ENCODE measurements around the gene GUCD1. TPM values are rescaled to one million over a fixed set of nuclear protein-coding genes. Genes with fewer than 3 reads are reported as not detected.

The GUCD1 gene
- total RNA-seq, 1 donor from 2014 or later, result 84.7 TPM

GRCh38 chr22:24587251-24587650 lies 32.3 kb upstream of the GUCD1 start:
- no peak overlapping the region for H3K4me3 Mint-ChIP-seq (ENCODE audit: unreplicated experiment)
- no peaks in the 10 kb centered on the region for H3K27me3 Mint-ChIP-seq (ENCODE audit: low read depth)
- no peak overlapping the region for H3K27ac Mint-ChIP-seq (ENCODE audit: unreplicated experiment)
- DNase-seq (ENCODE audit: low spot score), result no peak
- no peaks in the 10 kb centered on the region for H3K36me3 Mint-ChIP-seq (ENCODE audit: low read depth)
- H3K9me3 Mint-ChIP-seq (ENCODE audit: low read depth), result no peaks in the 10 kb centered on the region
- H3K4me1 Mint-ChIP-seq (ENCODE audit: low read depth), result peaks cover 22% of the 10 kb centered on the region
- no peak for TF ChIP-seq CTCF (IDR thresholded peaks at IDR 0.05)

DNA sequence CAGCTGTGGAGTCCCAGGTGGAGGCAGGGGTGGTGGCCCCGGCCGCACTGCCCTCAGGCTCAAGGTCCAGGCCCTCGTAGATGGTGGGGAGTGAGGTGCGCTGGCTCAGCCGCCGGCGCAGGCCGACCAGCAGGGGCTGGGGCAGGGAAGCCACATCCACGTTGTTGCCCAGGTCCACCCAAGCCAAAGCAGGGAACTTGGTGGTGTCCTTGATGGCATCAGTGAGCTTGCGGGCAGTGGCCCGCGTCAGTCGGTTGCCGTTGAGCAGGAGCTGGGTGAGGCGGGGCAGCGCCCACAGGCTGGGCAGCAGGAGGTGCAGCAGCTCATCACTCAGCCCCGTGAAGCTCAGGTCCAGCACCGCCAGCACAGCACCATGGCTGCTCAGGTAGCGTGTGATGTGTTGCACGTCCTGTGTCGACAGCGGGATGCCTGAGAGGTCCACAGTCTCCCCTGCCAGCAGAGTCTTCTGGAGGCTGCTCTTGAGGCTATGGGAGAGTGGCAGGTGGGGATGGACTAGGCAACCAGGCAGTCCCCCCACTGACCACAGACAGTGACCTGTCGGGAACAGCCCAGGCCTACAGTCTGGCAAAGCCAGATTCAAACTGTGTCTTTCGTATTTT lies 31.1 kb upstream of the GUCD1 start:
- DNase-seq (ENCODE audit: low spot score), result peak; percentile 51
- Mint-ChIP-seq H3K36me3 (ENCODE audit: low read depth) (no peaks in the 10 kb centered on the region), H3K27me3 (ENCODE audit: low read depth) (no peaks in the 10 kb centered on the region), H3K27ac (ENCODE audit: unreplicated experiment) (no peak overlapping the region), H3K4me1 (ENCODE audit: low read depth) (peaks cover 19% of the 10 kb centered on the region), H3K9me3 (ENCODE audit: low read depth) (no peaks in the 10 kb centered on the region), H3K4me3 (ENCODE audit: unreplicated experiment) (no peak overlapping the region)
- TF ChIP-seq CTCF (IDR thresholded peaks at IDR 0.05), result no peak

GRCh38 chr22:24585461-24585860 lies 30.5 kb upstream of the GUCD1 start:
- Mint-ChIP-seq H3K4me1 (ENCODE audit: low read depth) (peaks cover 20% of the 10 kb centered on the region), H3K36me3 (ENCODE audit: low read depth) (no peaks in the 10 kb centered on the region), H3K27ac (ENCODE audit: unreplicated experiment) (no peak overlapping the region), H3K4me3 (ENCODE audit: unreplicated experiment) (no peak overlapping the region), H3K9me3 (ENCODE audit: low read depth) (no peaks in the 10 kb centered on the region), H3K27me3 (ENCODE audit: low read depth) (no peaks in the 10 kb centered on the region)
- TF ChIP-seq CTCF (IDR thresholded peaks at IDR 0.05), result no peak
- peak; percentile 48 for DNase-seq (ENCODE audit: low spot score)

DNA sequence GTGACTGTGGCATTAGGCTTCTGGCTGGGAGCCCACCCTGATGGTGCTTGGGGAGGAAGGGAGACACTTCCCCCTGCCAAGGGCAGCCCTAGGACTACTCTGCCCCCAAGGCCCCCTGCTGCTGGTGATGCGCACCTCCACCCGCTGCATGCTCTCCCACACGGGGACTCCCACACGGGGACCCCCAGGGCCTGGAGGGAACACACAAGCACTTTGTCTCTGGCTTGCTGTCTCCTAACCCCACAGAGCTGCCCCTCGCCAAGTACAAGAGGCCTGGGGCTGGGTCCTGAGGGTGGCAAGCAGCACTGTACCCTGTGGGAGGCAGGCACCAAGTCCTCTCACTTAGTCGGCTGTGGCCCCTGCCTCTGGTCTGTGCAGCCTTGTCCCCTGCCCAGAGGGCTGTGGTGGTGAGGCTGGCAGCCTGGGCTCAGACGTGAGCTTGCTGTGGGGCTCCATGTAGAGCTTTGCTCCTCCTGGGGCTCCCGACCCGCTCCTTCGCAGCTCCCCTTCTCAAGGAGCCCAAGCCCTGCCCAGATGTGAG lies 30.0 kb upstream of the GUCD1 start:
- no peak for TF ChIP-seq CTCF (IDR thresholded peaks at IDR 0.05)
- H3K4me3 Mint-ChIP-seq (ENCODE audit: unreplicated experiment), result no peak overlapping the region
- peaks cover 24% of the 10 kb centered on the region for H3K4me1 Mint-ChIP-seq (ENCODE audit: low read depth)
- H3K9me3 Mint-ChIP-seq (ENCODE audit: low read depth), result no peaks in the 10 kb centered on the region
- no peaks in the 10 kb centered on the region for H3K27me3 Mint-ChIP-seq (ENCODE audit: low read depth)
- DNase-seq (ENCODE audit: low spot score), result peak; percentile 91
- no peaks in the 10 kb centered on the region for H3K36me3 Mint-ChIP-seq (ENCODE audit: low read depth)
- H3K27ac Mint-ChIP-seq (ENCODE audit: unreplicated experiment), result no peak overlapping the region

- TF ChIP-seq CTCF (IDR thresholded peaks at IDR 0.05), result no peak
- Mint-ChIP-seq H3K27me3 (ENCODE audit: low read depth) (no peaks in the 10 kb centered on the region), H3K4me1 (ENCODE audit: low read depth) (peaks cover 24% of the 10 kb centered on the region), H3K9me3 (ENCODE audit: low read depth) (no peaks in the 10 kb centered on the region), H3K27ac (ENCODE audit: unreplicated experiment) (peak overlapping the region; percentile 15), H3K36me3 (ENCODE audit: low read depth) (no peaks in the 10 kb centered on the region), H3K4me3 (ENCODE audit: unreplicated experiment) (no peak overlapping the region)
- DNase-seq (ENCODE audit: low spot score), result peak; percentile 51
Observed at GRCh38 chr22:24584166-24584790, 29.3 kb upstream of the GUCD1 start.
